Measurements from ENCODE around the gene SYT1.

DNA sequence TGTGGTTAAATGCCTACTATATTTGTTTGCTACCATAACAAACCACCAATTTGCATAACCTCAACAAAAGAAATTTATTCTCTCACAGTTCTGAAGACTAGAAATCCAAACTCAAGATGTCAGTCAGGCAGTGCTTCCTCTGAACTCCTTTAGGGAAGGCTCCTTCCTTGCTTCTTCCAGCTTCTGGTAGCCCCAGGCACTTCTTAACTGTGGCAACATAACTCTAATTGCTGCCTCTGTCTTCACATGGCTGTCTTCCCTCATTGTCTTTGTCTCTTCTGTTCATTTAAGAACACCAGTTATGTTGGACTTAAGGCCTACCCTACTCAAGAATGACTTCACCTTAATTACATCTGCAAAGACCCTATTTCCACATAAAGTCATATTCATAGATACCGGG lies 206.9 kb downstream of the SYT1 start:
- TF ChIP-seq POLR2AphosphoS5 (IDR thresholded peaks at IDR 0.05; ENCODE audit: low read depth, low read length) (no peak), POLR2A (IDR thresholded peaks at IDR 0.05; ENCODE audit: low read depth, low read length) (no peak), TAF1 (IDR thresholded peaks at IDR 0.05; ENCODE audit: borderline replicate concordance, low read depth, low read length) (no peak)

All from GM12892 (cell line).